ENCODE data around the gene FAM118A. TPM values are rescaled to one million over a fixed set of nuclear protein-coding genes. Genes with fewer than 3 reads are reported as not detected.

Gene FAM118A
- total and polyA plus RNA-seq, 2 experiments from 2014 or later, result 227 to 240 TPM

- no peaks in the 10 kb centered on the region for H3K36me3 ChIP-seq
- no peak overlapping the region for H3K4me3 ChIP-seq
- no peak for DNase-seq (ENCODE audit: low read depth in 1 of 2, low spot score in 1 of 2)
- no peaks in the 10 kb centered on the region for H3K9me3 ChIP-seq (ENCODE audit: low read depth)
- TF ChIP-seq CTCF (IDR thresholded peaks at IDR 0.05; ENCODE audit: low read depth, low read length), result no peak
- no peak overlapping the region for H3K27ac ChIP-seq
- H3K27me3 ChIP-seq, result peaks cover 19% of the 10 kb centered on the region
- no peaks in the 10 kb centered on the region for H3K4me1 ChIP-seq (ENCODE audit: low read depth)
Observed at GRCh38 chr22:45286854-45287551, 22.7 kb upstream of the FAM118A start.

DNA sequence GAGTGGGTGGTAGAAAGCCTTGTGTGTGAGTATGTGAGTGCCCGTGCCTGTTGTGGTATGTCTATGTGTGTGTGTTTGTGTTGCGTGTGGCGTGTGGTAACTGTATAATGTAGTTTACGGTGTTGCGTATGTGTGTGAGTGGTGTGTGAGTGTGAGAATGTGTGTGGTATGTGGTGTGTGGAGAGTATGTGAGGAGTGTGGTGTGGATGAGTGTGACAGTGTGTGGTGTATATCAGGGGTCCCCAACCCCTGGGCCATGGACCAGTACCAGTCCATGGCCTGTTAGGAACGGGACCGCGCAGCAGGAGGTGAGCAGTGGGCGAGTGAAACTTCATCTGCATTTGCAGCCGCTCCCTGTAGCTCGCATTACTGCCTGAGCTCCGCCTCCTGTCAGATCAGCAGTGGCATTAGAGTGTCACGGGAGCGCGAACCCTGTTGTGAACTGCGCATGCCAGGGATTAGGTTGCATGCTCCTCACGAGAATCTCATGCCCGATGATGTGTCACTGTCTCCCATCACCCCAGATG is 19.3 kb upstream of the FAM118A start:
- DNase-seq (ENCODE audit: low read depth in 1 of 2, low spot score in 1 of 2), result peak; percentile 35 to 55
- TF ChIP-seq CTCF (IDR thresholded peaks at IDR 0.05; ENCODE audit: low read depth, low read length), result no peak
- Histone ChIP-seq H3K9me3 (ENCODE audit: low read depth) (no peaks in the 10 kb centered on the region), H3K36me3 (no peaks in the 10 kb centered on the region), H3K27me3 (no peaks in the 10 kb centered on the region), H3K4me1 (ENCODE audit: low read depth) (no peaks in the 10 kb centered on the region), H3K27ac (no peak overlapping the region), H3K4me3 (no peak overlapping the region)

DNA sequence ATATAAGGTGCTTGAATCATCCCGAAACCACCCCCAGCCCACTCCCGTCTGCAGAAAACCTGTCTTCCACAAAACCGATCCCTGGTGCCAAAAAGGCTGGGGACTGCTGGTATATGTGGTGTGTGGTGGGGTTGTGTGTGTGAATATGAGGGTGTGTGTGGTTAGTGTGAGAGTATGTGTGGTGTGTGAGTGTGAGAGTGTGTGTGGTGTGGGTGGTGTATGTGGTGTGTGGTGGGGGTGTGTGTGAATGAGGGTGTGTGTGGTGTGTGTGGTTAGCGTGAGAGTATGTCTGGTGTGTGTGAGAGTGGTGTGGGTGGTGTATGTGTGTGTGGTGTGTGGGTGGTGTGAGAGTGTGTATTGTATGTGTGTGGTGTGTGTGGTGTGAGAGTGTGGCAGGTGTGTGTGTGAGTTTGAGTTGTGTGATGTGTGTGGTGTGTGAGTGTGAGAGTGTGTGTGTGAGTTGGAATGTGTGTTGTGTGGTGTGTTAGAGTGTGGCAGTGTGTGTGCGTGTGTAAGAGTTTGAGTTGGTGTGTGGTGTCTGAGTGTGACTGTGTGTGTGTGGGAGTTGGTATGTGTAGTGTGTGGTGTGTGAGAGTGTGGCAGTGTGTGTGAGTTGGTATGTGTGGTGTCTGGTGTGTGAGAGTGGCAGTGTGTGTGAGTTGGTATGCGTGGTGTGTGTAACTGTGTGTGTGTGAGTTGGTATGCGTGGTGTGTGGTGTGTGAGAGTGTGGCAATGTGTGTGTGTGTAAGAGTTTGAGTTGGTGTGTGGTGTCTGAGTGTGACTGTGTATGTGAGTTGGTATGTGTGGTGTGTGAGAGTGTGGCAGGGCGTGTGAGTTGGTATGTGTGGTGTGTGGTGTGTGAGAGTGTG is 18.4 kb upstream of the FAM118A start:
- H3K36me3 ChIP-seq, result no peaks in the 10 kb centered on the region
- TF ChIP-seq CTCF (IDR thresholded peaks at IDR 0.05; ENCODE audit: low read depth, low read length), result no peak
- no peaks in the 10 kb centered on the region for H3K4me1 ChIP-seq (ENCODE audit: low read depth)
- no peaks in the 10 kb centered on the region for H3K27me3 ChIP-seq
- DNase-seq (ENCODE audit: low read depth in 1 of 2, low spot score in 1 of 2), result no peak
- H3K9me3 ChIP-seq (ENCODE audit: low read depth), result no peaks in the 10 kb centered on the region
- H3K27ac ChIP-seq, result no peak overlapping the region
- H3K4me3 ChIP-seq, result no peak overlapping the region

- H3K4me1 ChIP-seq (ENCODE audit: low read depth), result no peaks in the 10 kb centered on the region
- no peaks in the 10 kb centered on the region for H3K36me3 ChIP-seq
- no peak for DNase-seq (ENCODE audit: low read depth in 1 of 2, low spot score in 1 of 2)
- no peak overlapping the region for H3K4me3 ChIP-seq
- no peaks in the 10 kb centered on the region for H3K27me3 ChIP-seq
- no peak overlapping the region for H3K27ac ChIP-seq
- TF ChIP-seq CTCF (IDR thresholded peaks at IDR 0.05; ENCODE audit: low read depth, low read length), result no peak
- no peaks in the 10 kb centered on the region for H3K9me3 ChIP-seq (ENCODE audit: low read depth)
Observed at GRCh38 chr22:45291931-45292290, 17.8 kb upstream of the FAM118A start.

DNA sequence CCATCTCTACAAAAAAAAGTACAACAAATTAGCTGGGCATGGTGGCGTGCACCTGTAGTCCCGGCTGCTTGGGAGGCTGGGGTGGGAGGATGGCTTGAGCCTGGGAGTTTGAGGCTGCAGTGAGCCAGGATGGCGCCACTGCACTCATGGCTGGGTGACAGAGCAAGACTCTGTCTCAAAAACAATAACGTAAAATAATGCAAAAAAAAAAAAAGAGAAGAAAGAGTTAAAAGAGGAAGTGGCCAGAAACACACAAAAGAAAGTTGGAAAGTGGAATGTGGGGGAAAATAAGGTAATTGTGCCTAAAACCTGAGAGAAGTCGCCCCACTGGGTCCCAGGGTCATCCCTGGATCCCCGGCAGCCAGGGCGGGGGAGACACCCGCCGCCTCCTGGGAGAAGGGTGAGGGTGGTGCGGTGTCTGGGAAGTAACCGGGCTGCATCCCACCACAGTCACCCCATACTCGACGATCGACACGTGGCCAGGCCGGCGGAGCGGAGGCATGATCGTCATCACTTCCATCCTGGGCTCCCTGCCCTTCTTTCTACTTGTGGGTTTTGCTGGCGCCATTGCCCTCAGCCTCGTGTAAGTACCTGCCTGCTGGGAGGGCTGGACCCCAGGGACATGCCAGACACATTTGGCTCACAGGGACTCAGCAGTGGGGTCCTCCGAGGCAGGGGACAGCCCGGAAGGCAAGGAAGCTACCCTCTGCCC is 16.8 kb upstream of the FAM118A start:
- H3K36me3 ChIP-seq, result no peaks in the 10 kb centered on the region
- DNase-seq (ENCODE audit: low read depth in 1 of 2, low spot score in 1 of 2), result no peak
- TF ChIP-seq CTCF (IDR thresholded peaks at IDR 0.05; ENCODE audit: low read depth, low read length), result no peak
- H3K27me3 ChIP-seq, result no peaks in the 10 kb centered on the region
- no peaks in the 10 kb centered on the region for H3K9me3 ChIP-seq (ENCODE audit: low read depth)
- no peaks in the 10 kb centered on the region for H3K4me1 ChIP-seq (ENCODE audit: low read depth)
- no peak overlapping the region for H3K4me3 ChIP-seq
- H3K27ac ChIP-seq, result no peak overlapping the region
